Germinal center (tissue), 1 donor: ENCODE data around the gene ZNF783.
"Not testable (repeated sequence)": the region's sequence is repeated elsewhere in the genome, so short reads cannot be mapped to it uniquely, and the experiment has no call there.

Source experiments
- DNase-seq: peaks from one replicate; pipeline ENCODE4 v3.0.0; 2012; ENCODE audit warnings: mixed read lengths, low spot score

ZNF783 gene

GRCh38 chr7:149261829-149262617 lies at the start of gene ZNF783:
ZNF783 (plus strand) TSS chr7:149262196; CDS start chr7:149262334, 138 bp downstream.
- DNase-seq = peak; percentile 90

- DNase-seq = no peak
Observed at GRCh38 chr7:149214020-149214720, 47.8 kb upstream of the ZNF783 start.

GRCh38 chr7:149216402-149216801 lies 45.6 kb upstream of the ZNF783 start:
- DNase-seq = no peak

- no peak for DNase-seq
Observed at GRCh38 chr7:149217570-149217969, 44.4 kb upstream of the ZNF783 start.

- no peak for DNase-seq
Observed at GRCh38 chr7:149218469-149219420, 43.3 kb upstream of the ZNF783 start.

- DNase-seq = no peak
Observed at GRCh38 chr7:149220534-149220933, 41.5 kb upstream of the ZNF783 start.

GRCh38 chr7:149223176-149223575 lies 38.8 kb upstream of the ZNF783 start:
- DNase-seq = no peak

- no peak for DNase-seq
Observed at GRCh38 chr7:149223761-149224160, 38.2 kb upstream of the ZNF783 start.

GRCh38 chr7:149224352-149224751 lies 37.6 kb upstream of the ZNF783 start:
- no peak for DNase-seq

GRCh38 chr7:149225106-149225505 lies 36.9 kb upstream of the ZNF783 start:
- DNase-seq = no peak

- no peak for DNase-seq
Observed at GRCh38 chr7:149225656-149226055, 36.3 kb upstream of the ZNF783 start.

GRCh38 chr7:149226366-149226765 lies 35.6 kb upstream of the ZNF783 start:
- not testable (repeated sequence) for DNase-seq

GRCh38 chr7:149226840-149227494 lies 35.0 kb upstream of the ZNF783 start:
- no peak for DNase-seq

- DNase-seq = no peak
Observed at GRCh38 chr7:149228831-149229471, 33.0 kb upstream of the ZNF783 start.

- no peak for DNase-seq
Observed at GRCh38 chr7:149229526-149229925, 32.5 kb upstream of the ZNF783 start.

- DNase-seq = no peak
Observed at GRCh38 chr7:149232362-149232761, 29.6 kb upstream of the ZNF783 start.

- DNase-seq = not testable (repeated sequence)
Observed at GRCh38 chr7:149233655-149234204, 28.3 kb upstream of the ZNF783 start.

- no peak for DNase-seq
Observed at GRCh38 chr7:149237502-149237901, 24.5 kb upstream of the ZNF783 start.

GRCh38 chr7:149238051-149238450 lies 23.9 kb upstream of the ZNF783 start:
- DNase-seq = no peak

- DNase-seq = peak; percentile 96
Observed at GRCh38 chr7:149239345-149240143, 22.5 kb upstream of the ZNF783 start, which contains the start of gene ZNF212. ZNF212 (plus strand) TSS chr7:149239651; CDS start chr7:149239779, 128 bp downstream.
